Lower lobe of right lung (tissue), 2 donors: ENCODE results near the gene B3GLCT. TPM values are rescaled to one million over a fixed set of nuclear protein-coding genes. Genes with fewer than 3 reads are reported as not detected.

ENCODE experiments used
- ATAC-seq, 2 donors: fragments of 200-7000 bp; cut with Tn5 transposase; one replicate each; pipeline ENCODE4 v1.9.1; 2020 to 2022; ENCODE audit warnings: mild to moderate bottlenecking in 2 of 2, moderate library complexity in 2 of 2
- DNase-seq: peaks from one replicate; pipeline ENCODE4 v3.0.0-alpha.2; 2020
- H3K27ac ChIP-seq: fragments of 200-600 bp; one replicate; pipeline ENCODE4 v1.8.0; 2022
- H3K27me3 ChIP-seq: fragments of 200-600 bp; one replicate; pipeline ENCODE4 v1.8.0; 2022; ENCODE audit warnings: low read depth
- H3K36me3 ChIP-seq: fragments of 200-600 bp; one replicate; pipeline ENCODE4 v1.8.0; 2022; ENCODE audit warnings: mild to moderate bottlenecking
- H3K4me1 ChIP-seq: fragments of 200-600 bp; one replicate; pipeline ENCODE4 v1.8.0; 2022
- H3K4me3 ChIP-seq: fragments of 200-600 bp; one replicate; pipeline ENCODE4 v1.8.0; 2022; ENCODE audit warnings: mild to moderate bottlenecking
- H3K9me3 ChIP-seq: fragments of 200-600 bp; one replicate; pipeline ENCODE4 v1.8.0; 2022
- CTCF ChIP-seq: fragments of 200-600 bp; IDR thresholded peaks from one replicate; pipeline ENCODE4 v1.8.0; 2022; ENCODE audit warnings: antibody characterized with exemption, mild to moderate bottlenecking
- intact Hi-C: fragments of 100-400 bp; cut with DNase I; formaldehyde crosslinking; loops from one replicate; pipeline ENCODE4 v1.11.0; 2022
- total RNA-seq: library from RNA; stranded (reverse); fragmentation: NEBNext Ultra II Directional; extraction: Animal tissue kit (Norgen Biotek cat#: 25700); gene quantifications from one replicate; pipeline ENCODE4 v1.2.1, GENCODE V29; 2021
- donor health status: DM: no; HTN: yes; CAD: no; lungs with severe emphysema.

The B3GLCT gene
- total RNA-seq, 1 donor from 2014 or later, result 6.1 TPM

- no peak for DNase-seq
- Histone ChIP-seq H3K27me3 (no peaks in the 10 kb centered on the region), H3K27ac (no peak overlapping the region), H3K9me3 (no peaks in the 10 kb centered on the region), H3K36me3 (no peaks in the 10 kb centered on the region), H3K4me1 (no peaks in the 10 kb centered on the region), H3K4me3 (no peak overlapping the region)
- intact Hi-C loops, result no loop called here
- no peak for TF ChIP-seq CTCF
- no peak for ATAC-seq
These were observed 24.4 kb downstream of the B3GLCT start for GRCh38 chr13:31224174-31224669.

GRCh38 chr13:31224963-31225559 is 25.3 kb downstream of the B3GLCT start:
- Histone ChIP-seq H3K4me1 (no peaks in the 10 kb centered on the region), H3K4me3 (no peak overlapping the region), H3K36me3 (no peaks in the 10 kb centered on the region), H3K27ac (no peak overlapping the region), H3K9me3 (no peaks in the 10 kb centered on the region), H3K27me3 (no peaks in the 10 kb centered on the region)
- no peak for ATAC-seq
- intact Hi-C loops, result no loop called here
- TF ChIP-seq CTCF, result no peak
- no peak for DNase-seq

- DNase-seq, result no peak
- H3K27me3 ChIP-seq, result no peaks in the 10 kb centered on the region
- no peaks in the 10 kb centered on the region for H3K4me1 ChIP-seq
- H3K27ac ChIP-seq, result no peak overlapping the region
- H3K36me3 ChIP-seq, result no peaks in the 10 kb centered on the region
- ATAC-seq, result peak in 1 of 2 donors; percentile 23
- TF ChIP-seq CTCF, result no peak
- no peak overlapping the region for H3K4me3 ChIP-seq
- H3K9me3 ChIP-seq, result no peaks in the 10 kb centered on the region
- intact Hi-C loops, result no loop called here
These were observed 26.4 kb downstream of the B3GLCT start for GRCh38 chr13:31225998-31226675.

GRCh38 chr13:31227063-31227462 is 27.3 kb downstream of the B3GLCT start:
- intact Hi-C loops, result no loop called here

GRCh38 chr13:31227870-31228269 is 28.1 kb downstream of the B3GLCT start:
- Histone ChIP-seq H3K4me1 (no peaks in the 10 kb centered on the region), H3K4me3 (no peak overlapping the region), H3K27ac (no peak overlapping the region), H3K9me3 (no peaks in the 10 kb centered on the region), H3K27me3 (no peaks in the 10 kb centered on the region), H3K36me3 (no peaks in the 10 kb centered on the region)
- no peak for DNase-seq
- TF ChIP-seq CTCF, result no peak
- ATAC-seq, result no peak
- intact Hi-C loops, result no loop called here

More at GRCh38 chr13:31227063-31227462, 27.3 kb downstream of the B3GLCT start:
- ATAC-seq (no peak), DNase-seq (no peak)
- TF ChIP-seq CTCF, result no peak
- Histone ChIP-seq H3K4me1 (no peaks in the 10 kb centered on the region), H3K4me3 (no peak overlapping the region), H3K9me3 (no peaks in the 10 kb centered on the region), H3K27ac (no peak overlapping the region), H3K27me3 (no peaks in the 10 kb centered on the region), H3K36me3 (no peaks in the 10 kb centered on the region)
